HEK293T (cell line): ENCODE data around the gene SLC22A2.

Experiments used
- CTCF ChIA-PET: fragments of 350-600 bp; formaldehyde crosslinking; extraction: SDS; loops from one replicate; lab custom pipeline; 2021; ENCODE audit warnings: antibody characterized with exemption, inconsistent platforms; lab: Yijun Ruan, JAX
- POLR2A ChIA-PET: fragments of 350-600 bp; formaldehyde crosslinking; extraction: SDS; loops from one replicate; lab custom pipeline; 2020; ENCODE audit warnings: antibody characterized with exemption, inconsistent platforms; lab: Yijun Ruan, JAX
- DNase-seq: peaks from one replicate; pipeline ENCODE4 v3.0.0; 2012; ENCODE audit warnings: mixed read lengths; ENCODE audit errors: extremely low spot score
- ARNT ChIP-seq: fragments of 450-650 bp; IDR thresholded peaks from 2 replicates; pipeline ENCODE4 v1.6.1; 2017; ENCODE audit warnings: mild to moderate bottlenecking
- BHLHE40 ChIP-seq: fragments of 450-650 bp; IDR thresholded peaks from 2 replicates; pipeline ENCODE4 v1.6.1; 2016; ENCODE audit warnings: mild to moderate bottlenecking, moderate library complexity, borderline replicate concordance
- CTBP1 ChIP-seq: fragments of 450-650 bp; IDR thresholded peaks from 2 replicates; pipeline ENCODE4 v1.6.1; 2016; ENCODE audit warnings: borderline replicate concordance
- ELF4 ChIP-seq: fragments of 450-650 bp; IDR thresholded peaks from 2 replicates; pipeline ENCODE4 v1.6.1; 2017; ENCODE audit warnings: antibody characterized with exemption
- FOXA1 ChIP-seq: fragments of 450-650 bp; IDR thresholded peaks from 2 replicates; pipeline ENCODE4 v1.6.1; 2016; ENCODE audit warnings: mild to moderate bottlenecking
- FOXK2 ChIP-seq: fragments of 450-650 bp; IDR thresholded peaks from 2 replicates; pipeline ENCODE4 v1.6.1; 2016; ENCODE audit warnings: mild to moderate bottlenecking
- FOXM1 ChIP-seq: fragments of 450-650 bp; IDR thresholded peaks from 2 replicates; pipeline ENCODE4 v1.6.1; 2017; ENCODE audit warnings: mild to moderate bottlenecking, borderline replicate concordance
- HDGF ChIP-seq: fragments of 450-650 bp; IDR thresholded peaks from 2 replicates; pipeline ENCODE4 v1.6.1; 2017; ENCODE audit warnings: antibody characterized with exemption, borderline replicate concordance
- L3MBTL2 ChIP-seq: fragments of 450-650 bp; conservative IDR thresholded peaks from 2 replicates; pipeline ENCODE4 v1.6.1; 2016; ENCODE audit warnings: mild to moderate bottlenecking
- LEF1 ChIP-seq: fragments of 450-650 bp; IDR thresholded peaks from 2 replicates; pipeline ENCODE4 v1.6.1; 2017; ENCODE audit warnings: mild to moderate bottlenecking, borderline replicate concordance
- NFRKB ChIP-seq: fragments of 450-650 bp; IDR thresholded peaks from 2 replicates; pipeline ENCODE4 v1.6.1; 2016; ENCODE audit warnings: mild to moderate bottlenecking, moderate library complexity
- SP1 ChIP-seq: fragments of 450-650 bp; IDR thresholded peaks from 2 replicates; pipeline ENCODE4 v1.6.1; 2017
- SUZ12 ChIP-seq: fragments of 450-650 bp; IDR thresholded peaks from 2 replicates; pipeline ENCODE4 v1.6.1; 2016; ENCODE audit warnings: mild to moderate bottlenecking
- TARDBP ChIP-seq: fragments of 450-650 bp; IDR thresholded peaks from 2 replicates; pipeline ENCODE4 v1.6.1; 2016
- ZNF384 ChIP-seq: fragments of 450-650 bp; IDR thresholded peaks from 2 replicates; pipeline ENCODE4 v1.6.1; 2016
- TF ChIP-seq, protein P1 (sequence below): fragments of 450-650 bp; IDR thresholded peaks from 2 replicates; pipeline ENCODE4 v1.6.1; 2016

The SLC22A2 gene

DNA sequence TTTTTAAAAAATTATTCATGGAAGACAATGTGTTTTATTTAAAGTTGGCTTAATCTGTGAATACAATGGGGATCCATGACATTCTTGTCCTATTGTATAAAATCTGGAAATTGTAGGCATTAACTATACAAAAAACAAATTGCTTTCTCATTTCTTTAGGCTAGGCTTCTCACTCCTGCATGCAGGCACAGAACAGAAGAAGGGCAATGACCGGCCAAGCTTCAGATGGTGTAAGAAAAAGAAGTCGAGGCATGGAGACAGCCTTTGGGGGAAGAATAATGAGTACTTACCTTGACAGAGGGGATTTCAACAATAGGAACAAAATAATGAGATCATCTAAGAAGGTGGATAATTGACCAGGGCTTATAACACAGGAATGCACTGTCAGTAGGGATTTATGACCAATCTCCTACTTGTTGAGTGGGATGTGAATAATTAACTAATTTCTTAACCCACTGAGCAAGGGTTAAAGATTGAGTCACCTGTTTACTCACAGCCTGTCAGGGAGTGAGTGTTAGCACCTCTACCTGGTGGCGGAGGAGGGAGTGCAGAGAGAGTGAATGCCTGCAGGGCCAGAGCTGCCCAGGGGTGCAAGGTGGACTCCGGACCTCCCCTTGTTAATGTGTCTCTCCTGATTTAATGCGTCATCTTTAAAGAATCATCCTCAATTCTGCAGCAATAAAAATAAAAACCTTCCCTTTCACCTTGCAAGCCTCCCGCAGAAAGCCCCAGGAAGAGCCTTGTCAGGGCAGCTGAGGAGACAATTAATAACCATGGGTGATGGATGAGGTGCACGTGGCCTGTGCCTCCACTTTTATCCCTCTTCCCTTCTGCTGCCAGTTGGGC, 3.9 kb downstream of the SLC22A2 start:
- ChIA-PET CTCF (no interaction called here), POLR2A (no interaction called here)
- TF ChIP-seq FOXK2 = no peak
- TF ChIP-seq NFRKB = no peak
- no peak for TF ChIP-seq SUZ12
- TF ChIP-seq FOXM1 = no peak
- no peak for DNase-seq

DNA sequence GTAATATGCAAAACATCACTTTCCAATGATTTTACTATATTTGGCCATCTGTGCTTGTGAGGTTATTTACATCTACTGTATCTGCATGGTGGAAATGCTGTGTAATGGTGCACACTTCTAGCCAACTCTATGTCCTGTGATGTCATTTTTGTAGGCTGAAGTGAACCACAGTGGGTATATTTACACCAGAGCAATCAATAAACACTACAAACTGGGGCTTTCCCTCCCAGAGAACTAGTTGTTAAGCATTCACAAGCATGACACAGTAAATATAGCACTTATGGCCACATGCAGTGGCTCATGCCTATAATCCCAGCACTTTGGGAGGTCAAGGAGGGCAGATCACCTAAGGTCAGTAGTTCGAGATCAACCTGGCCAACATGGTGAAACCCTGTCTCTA, 4.9 kb downstream of the SLC22A2 start:
- no peak for TF ChIP-seq CTBP1
- TF ChIP-seq BHLHE40 = no peak
- CTCF ChIA-PET = no interaction called here

DNA sequence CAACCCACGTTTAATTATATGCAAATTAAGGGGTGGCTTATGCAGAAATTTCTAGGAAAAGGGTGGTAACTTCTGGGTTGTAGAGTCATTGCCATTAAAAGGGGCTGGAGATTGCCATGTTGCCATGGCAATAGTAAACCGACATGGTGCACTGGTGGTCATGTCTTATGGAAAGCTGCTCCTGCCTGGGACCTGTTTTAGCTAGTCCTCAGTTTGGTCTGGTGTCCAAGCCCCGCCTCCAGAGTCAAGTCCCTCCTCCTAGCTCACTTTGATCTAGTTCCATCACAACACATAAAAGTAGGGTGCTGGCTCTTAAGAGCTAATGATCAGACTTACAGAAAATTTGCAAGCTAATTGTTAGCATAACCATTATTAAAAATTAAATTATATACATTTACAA, 5.3 kb downstream of the SLC22A2 start:
- ChIA-PET POLR2A (no interaction called here), CTCF (no interaction called here)
- no peak for TF ChIP-seq BHLHE40
- no peak for TF ChIP-seq ELF4
- no peak for TF ChIP-seq FOXA1
- TF ChIP-seq L3MBTL2 = no peak
- no peak for TF ChIP-seq SP1
- no peak for DNase-seq

More for the DNA sequence above, 4.9 kb downstream of the SLC22A2 start:
- DNase-seq = no peak
- POLR2A ChIA-PET = no interaction called here

DNA sequence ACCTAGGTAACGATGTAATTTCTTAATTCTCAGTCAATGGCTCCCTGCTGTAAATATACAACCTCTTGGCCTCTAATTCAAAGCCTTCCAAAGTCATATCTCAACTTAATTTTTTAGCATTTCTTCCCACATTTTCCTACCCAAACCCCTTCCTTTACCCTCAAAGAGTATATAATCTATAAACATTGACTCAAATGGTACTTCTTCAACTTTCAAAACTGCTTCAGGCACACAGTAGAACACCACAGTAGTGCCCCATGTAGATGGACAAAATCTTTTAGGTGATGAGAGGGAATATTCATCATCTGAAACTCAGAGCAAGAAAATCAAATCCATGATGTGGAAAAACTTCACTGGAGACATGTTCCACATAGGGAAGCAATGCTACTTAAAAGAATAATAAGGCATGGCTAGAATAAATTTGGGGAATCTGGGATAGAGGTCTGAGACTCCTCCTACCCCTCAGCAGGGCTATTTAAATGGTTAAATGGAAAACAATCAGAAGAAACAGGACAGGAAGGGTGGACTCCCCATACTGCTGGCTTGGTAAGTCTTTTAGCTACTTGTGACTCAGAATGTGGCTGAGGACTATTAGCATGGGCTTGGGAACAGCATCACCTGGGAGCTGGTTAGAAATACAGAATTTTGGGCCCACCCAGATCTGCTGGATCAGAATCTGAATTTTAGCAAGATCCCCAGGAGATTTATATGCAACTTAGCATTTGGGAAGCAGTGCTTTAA, 6.4 kb downstream of the SLC22A2 start:
- TF ChIP-seq FOXK2 (no peak), CTBP1 (no peak), FOXA1 (no peak)
- CTCF ChIA-PET = no interaction called here
- no peak for DNase-seq
- POLR2A ChIA-PET = no interaction called here

DNA sequence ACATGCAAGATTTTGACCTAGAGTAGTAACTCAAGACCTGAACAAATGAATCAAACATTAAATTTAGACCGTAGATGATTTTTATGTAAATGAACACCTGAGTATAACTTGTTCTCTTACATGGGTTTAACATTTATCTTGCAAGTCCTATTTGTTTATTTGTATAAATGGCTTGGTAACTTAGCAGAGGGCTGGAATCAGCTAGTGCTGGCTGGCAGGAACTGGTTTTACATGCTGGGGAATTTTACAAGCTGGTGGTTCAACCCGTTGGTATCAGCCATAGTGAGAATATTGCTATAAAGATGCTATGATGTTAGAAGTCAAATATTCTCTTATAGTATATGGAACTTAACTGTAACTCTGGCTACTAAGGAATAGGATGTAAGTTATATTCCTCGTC, 8.9 kb downstream of the SLC22A2 start:
- DNase-seq = no peak
- CTCF ChIA-PET = no interaction called here
- TF ChIP-seq TARDBP = no peak
- no peak for TF ChIP-seq SP1
- no peak for TF ChIP-seq ZNF384
- TF ChIP-seq CTBP1 = no peak
- no peak for TF ChIP-seq LEF1
- POLR2A ChIA-PET = no interaction called here

DNA sequence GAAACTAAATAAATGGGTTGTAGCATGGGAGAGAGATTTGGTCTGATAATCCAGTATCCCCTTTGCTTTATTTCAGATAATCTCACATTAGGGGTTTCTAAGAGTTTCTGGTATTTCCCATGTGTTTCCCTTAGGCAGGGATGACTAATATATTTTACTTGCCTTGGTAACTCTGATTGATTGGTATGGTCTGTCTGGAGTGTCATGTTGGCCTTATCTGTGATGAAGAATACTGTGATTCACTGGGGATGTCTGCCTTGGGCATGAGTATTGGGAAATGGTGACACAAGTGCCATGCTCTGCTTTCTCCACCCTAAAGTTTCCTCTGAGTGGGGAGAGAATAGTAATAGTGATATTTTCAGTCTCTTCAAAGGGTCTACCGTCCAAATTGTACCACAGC, 10.1 kb downstream of the SLC22A2 start:
- CTCF ChIA-PET = no interaction called here
- POLR2A ChIA-PET = no interaction called here
- no peak for DNase-seq
- TF ChIP-seq, protein P1, sequence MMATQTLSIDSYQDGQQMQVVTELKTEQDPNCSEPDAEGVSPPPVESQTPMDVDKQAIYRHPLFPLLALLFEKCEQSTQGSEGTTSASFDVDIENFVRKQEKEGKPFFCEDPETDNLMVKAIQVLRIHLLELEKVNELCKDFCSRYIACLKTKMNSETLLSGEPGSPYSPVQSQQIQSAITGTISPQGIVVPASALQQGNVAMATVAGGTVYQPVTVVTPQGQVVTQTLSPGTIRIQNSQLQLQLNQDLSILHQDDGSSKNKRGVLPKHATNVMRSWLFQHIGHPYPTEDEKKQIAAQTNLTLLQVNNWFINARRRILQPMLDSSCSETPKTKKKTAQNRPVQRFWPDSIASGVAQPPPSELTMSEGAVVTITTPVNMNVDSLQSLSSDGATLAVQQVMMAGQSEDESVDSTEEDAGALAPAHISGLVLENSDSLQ = no peak
- TF ChIP-seq L3MBTL2 (no peak), ARNT (no peak), HDGF (no peak), CTBP1 (no peak), SP1 (no peak), SUZ12 (no peak), FOXA1 (no peak), NFRKB (no peak), BHLHE40 (no peak), FOXM1 (no peak), ZNF384 (no peak), TARDBP (no peak), LEF1 (no peak), FOXK2 (no peak), ELF4 (no peak)

DNA sequence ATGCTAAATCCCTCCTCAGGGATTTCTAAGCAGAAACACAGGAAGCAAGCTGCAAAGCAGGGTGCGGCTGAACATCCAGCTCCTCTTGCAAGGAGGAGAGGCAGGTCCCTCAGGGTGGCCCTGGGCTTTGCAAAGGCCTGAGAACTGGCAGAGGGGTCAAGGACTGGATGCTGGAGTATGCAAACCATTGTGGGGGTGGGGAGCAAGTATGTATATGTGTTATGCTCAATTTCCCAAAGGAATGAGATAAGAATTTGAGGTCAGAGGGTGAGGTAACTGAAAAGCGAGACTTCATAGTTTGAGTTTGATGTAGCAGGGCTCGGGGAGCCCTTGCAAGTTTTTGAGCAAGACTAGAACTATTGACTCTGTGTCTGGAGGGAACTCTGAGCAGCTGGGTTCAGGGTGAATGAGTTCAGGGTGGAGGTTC, 11.2 kb downstream of the SLC22A2 start:
- ChIA-PET CTCF (no interaction called here), POLR2A (no interaction called here)
- TF ChIP-seq LEF1 = no peak
- no peak for TF ChIP-seq BHLHE40
- no peak for TF ChIP-seq ELF4
- TF ChIP-seq HDGF = no peak
- no peak for TF ChIP-seq L3MBTL2
- TF ChIP-seq ARNT = no peak
- no peak for TF ChIP-seq ZNF384
- no peak for TF ChIP-seq TARDBP
- no peak for TF ChIP-seq NFRKB
- DNase-seq = no peak

DNA sequence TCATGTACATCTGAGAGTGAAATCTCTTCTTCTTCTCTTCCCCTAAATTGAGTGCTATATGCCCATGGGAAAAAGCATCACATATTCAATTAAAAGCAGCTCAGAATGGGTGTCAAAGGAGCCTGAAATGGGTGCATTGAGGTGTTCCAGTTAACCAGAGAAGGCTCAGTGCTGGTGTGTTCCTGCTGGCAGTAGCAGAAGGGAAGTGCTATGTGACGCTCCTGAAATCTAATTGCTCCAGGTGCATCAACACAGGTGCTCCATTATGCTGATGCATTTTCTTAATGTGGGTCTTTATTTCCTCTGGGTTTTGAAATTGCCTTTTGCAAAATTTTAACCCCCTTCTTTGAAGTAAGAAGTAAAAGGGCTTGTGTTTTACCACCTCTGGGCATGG, 17.9 kb downstream of the SLC22A2 start:
- ChIA-PET POLR2A (no interaction called here), CTCF (no interaction called here)
- no peak for DNase-seq
- no peak for TF ChIP-seq TARDBP
- no peak for TF ChIP-seq NFRKB
- TF ChIP-seq ZNF384 = no peak
